Central memory CD8-positive, alpha-beta T cell (primary cell): ENCODE measurements around the gene CD5L.

ENCODE experiments used
- ATAC-seq: fragments of 150-1000 bp; cut with Tn5 transposase; replicated peaks from 2 replicates; pipeline ENCODE4 v1.10.0; 2022; ENCODE audit warnings: mild to moderate bottlenecking, moderate FRiP score, moderate number of reproducible peaks; ENCODE audit not compliant: poor library complexity, severe bottlenecking; ENCODE audit errors: extremely low read depth
- DNase-seq, 2 donors: peaks; one replicate each; pipeline ENCODE4 v3.0.0; 2021; ENCODE audit warnings: low spot score in 2 of 2
- H3K27ac Mint-ChIP-seq: one replicate; pipeline ENCODE4 v1.8.0; 2022; ENCODE audit warnings: low read depth, mild to moderate bottlenecking, moderate library complexity, mixed read lengths
- H3K27me3 Mint-ChIP-seq: one replicate; pipeline ENCODE4 v1.8.0; 2022; ENCODE audit warnings: mixed read lengths
- H3K36me3 Mint-ChIP-seq: one replicate; pipeline ENCODE4 v1.8.0; 2022; ENCODE audit warnings: mild to moderate bottlenecking, moderate library complexity, mixed read lengths; ENCODE audit not compliant: insufficient read depth
- H3K4me1 Mint-ChIP-seq: one replicate; pipeline ENCODE4 v1.8.0; 2022; ENCODE audit warnings: mixed read lengths
- H3K4me3 Mint-ChIP-seq: one replicate; pipeline ENCODE4 v1.8.0; 2022; ENCODE audit warnings: mild to moderate bottlenecking, moderate library complexity, mixed read lengths
- H3K9me3 Mint-ChIP-seq: one replicate; pipeline ENCODE4 v1.8.0; 2022; ENCODE audit warnings: mixed read lengths

Gene CD5L

DNA sequence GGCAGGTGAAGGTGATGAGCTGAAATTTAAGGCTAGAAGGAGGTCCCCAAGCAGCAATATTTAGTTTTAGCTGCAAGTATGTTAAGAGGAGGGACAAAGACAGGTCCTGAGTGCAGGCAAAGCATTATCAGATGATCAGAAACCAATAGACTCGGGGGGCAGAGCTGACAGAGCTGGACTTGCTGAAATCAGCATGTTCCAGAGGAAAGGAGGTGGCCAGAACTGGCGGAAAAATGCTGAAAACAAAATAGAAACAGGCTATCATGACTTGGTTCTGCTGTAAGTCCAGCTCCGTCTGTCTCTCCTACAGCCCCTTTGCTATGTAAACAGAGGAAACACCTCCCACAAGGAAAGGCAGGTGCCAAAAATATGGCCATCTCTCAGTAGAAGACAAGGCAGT lies at the start of gene CD5L:
TSS of gene CD5L (minus strand) at position 101 of the 400 bp plus-strand sequence. CDS start 107 bp downstream, outside the sequence.
- Mint-ChIP-seq H3K9me3 (no peaks in the 10 kb centered on the region), H3K27me3 (peaks cover 20% of the 10 kb centered on the region), H3K36me3 (no peaks in the 10 kb centered on the region), H3K27ac (no peak within 1 kb of the TSS), H3K4me1 (no peaks in the 10 kb centered on the region), H3K4me3 (no peak within 1 kb of the TSS)
- DNase-seq (no peak), ATAC-seq (no peak)

DNA sequence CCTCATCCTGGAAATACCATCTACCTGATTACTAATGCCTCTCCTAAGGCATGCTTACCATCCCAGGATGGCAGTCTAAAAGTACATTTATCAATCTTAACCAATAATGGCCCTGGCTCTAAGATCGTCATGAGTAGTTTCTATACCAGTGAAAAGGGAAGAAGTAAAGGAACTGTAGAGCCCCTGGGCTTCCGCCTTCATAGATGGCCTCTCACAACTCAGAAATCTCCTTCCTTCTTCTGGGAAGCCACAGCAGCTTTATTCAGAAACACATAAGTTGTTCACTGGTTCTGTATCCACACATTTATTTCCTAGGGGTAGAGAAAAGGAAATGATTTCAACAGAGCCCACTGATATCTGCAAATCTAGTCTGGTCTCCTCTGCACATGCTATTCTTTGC lies 41.0 kb upstream of the CD5L start:
- no peaks in the 10 kb centered on the region for H3K4me1 Mint-ChIP-seq
- DNase-seq (no peak), ATAC-seq (no peak)
- H3K9me3 Mint-ChIP-seq, result no peaks in the 10 kb centered on the region
- H3K4me3 Mint-ChIP-seq, result no peak overlapping the region
- H3K36me3 Mint-ChIP-seq, result no peaks in the 10 kb centered on the region
- no peak overlapping the region for H3K27ac Mint-ChIP-seq
- peaks cover 61% of the 10 kb centered on the region for H3K27me3 Mint-ChIP-seq

DNA sequence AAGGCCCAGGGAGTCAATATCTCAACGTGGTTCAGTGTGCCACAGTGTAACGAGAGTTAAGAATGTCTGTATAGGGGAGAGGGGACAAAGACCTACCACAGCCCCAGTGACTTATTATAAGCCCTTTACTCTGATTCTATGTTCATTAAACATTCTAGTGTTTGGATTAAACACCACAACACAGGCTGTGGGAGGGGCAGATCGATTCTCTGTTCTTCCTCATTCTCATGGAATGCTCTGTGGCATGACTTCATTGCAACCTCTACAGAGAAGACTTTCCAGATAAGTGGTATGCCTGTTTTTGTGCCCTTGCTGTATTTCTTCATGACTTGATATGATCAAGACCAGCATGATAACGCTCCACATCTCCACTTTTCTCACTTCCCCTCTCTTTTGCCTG lies 39.0 kb upstream of the CD5L start:
- Mint-ChIP-seq H3K9me3 (no peaks in the 10 kb centered on the region), H3K4me1 (no peaks in the 10 kb centered on the region), H3K27ac (no peak overlapping the region), H3K27me3 (peaks cover 58% of the 10 kb centered on the region), H3K36me3 (no peaks in the 10 kb centered on the region), H3K4me3 (no peak overlapping the region)
- no peak for ATAC-seq
- DNase-seq, result no peak

DNA sequence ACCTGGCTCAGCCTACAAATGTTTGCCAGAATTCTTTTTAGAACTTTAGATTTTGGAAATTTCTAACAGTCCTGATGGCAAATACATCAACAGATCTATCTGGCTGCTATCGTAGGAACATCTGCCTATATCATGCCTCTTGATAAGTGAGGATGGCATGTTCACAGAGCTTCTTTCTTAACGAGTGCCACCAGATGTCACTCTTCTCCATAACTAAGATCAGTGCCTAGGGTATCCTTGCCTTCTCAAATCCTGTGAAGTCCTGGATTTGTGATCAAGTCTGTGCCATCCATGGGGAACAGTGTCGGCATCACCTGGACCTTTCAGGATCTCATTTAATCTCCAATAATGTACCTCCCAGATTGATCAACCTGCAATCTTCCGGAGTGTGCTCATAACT lies 36.5 kb upstream of the CD5L start:
- no peaks in the 10 kb centered on the region for H3K4me1 Mint-ChIP-seq
- peaks cover 47% of the 10 kb centered on the region for H3K27me3 Mint-ChIP-seq
- H3K4me3 Mint-ChIP-seq, result no peak overlapping the region
- ATAC-seq, result no peak
- no peak for DNase-seq
- H3K36me3 Mint-ChIP-seq, result no peaks in the 10 kb centered on the region
- no peaks in the 10 kb centered on the region for H3K9me3 Mint-ChIP-seq
- H3K27ac Mint-ChIP-seq, result no peak overlapping the region

GRCh38 chr1:157870490-157870889 lies 28.9 kb upstream of the CD5L start:
- no peak for DNase-seq
- H3K9me3 Mint-ChIP-seq, result no peaks in the 10 kb centered on the region
- H3K4me3 Mint-ChIP-seq, result no peak overlapping the region
- no peaks in the 10 kb centered on the region for H3K36me3 Mint-ChIP-seq
- H3K27me3 Mint-ChIP-seq, result peaks cover 21% of the 10 kb centered on the region
- no peaks in the 10 kb centered on the region for H3K4me1 Mint-ChIP-seq
- no peak overlapping the region for H3K27ac Mint-ChIP-seq
- no peak for ATAC-seq

- H3K27ac Mint-ChIP-seq, result no peak overlapping the region
- H3K9me3 Mint-ChIP-seq, result no peaks in the 10 kb centered on the region
- H3K36me3 Mint-ChIP-seq, result no peaks in the 10 kb centered on the region
- ATAC-seq (no peak), DNase-seq (no peak)
- no peaks in the 10 kb centered on the region for H3K4me1 Mint-ChIP-seq
- no peak overlapping the region for H3K4me3 Mint-ChIP-seq
- H3K27me3 Mint-ChIP-seq, result peaks cover 29% of the 10 kb centered on the region
Observed at GRCh38 chr1:157868654-157869053, 27.0 kb upstream of the CD5L start.

DNA sequence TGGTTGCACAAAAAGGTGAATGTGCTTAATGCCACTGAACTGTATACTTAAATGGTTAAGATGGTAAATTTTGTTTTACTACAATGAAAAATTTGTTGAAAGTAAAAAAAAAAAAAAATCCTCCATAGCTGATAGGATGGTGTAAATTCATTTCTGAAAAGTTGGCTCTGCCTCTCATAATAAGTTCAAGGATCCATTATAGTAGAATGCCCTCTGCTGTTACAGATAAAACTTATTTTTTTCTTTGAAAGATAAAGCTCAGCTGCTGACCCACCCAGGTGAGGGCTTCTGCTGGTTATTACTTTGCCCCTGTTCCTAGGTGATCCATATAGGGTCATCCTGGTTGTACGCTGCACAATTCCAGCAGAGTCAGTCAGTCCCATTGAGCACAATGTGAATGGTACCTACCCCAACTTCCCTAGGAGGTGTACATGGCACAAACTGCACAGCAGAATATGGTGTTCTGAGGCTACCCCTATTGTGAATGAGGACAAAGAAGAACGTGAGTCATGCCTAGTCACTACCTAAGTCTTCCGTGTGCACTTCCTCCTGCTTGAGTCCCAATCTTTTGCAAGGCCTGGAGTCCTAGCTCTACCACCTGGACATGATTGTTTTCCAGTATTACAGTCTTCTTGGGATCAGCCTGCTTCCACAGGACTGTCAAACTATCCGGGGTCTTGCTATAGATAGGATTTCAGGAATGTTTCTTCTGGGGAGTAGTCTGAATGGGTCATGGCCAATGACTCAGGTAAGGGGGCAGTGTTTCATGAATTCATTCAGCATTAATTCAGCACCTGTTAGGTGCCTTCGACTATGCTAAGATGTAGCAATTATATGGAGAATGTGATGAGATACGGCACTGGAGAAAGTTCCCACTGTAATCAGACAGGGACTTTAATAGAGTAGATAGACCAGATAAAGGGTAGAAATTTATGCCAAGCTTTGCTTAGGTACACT lies 20.8 kb upstream of the CD5L start:
- H3K4me3 Mint-ChIP-seq, result no peak overlapping the region
- no peaks in the 10 kb centered on the region for H3K9me3 Mint-ChIP-seq
- ATAC-seq (no peak), DNase-seq (no peak)
- no peaks in the 10 kb centered on the region for H3K36me3 Mint-ChIP-seq
- H3K4me1 Mint-ChIP-seq, result no peaks in the 10 kb centered on the region
- H3K27ac Mint-ChIP-seq, result no peak overlapping the region
- H3K27me3 Mint-ChIP-seq, result peaks cover 19% of the 10 kb centered on the region

- Mint-ChIP-seq H3K4me1 (no peaks in the 10 kb centered on the region), H3K27me3 (no peaks in the 10 kb centered on the region), H3K4me3 (no peak overlapping the region), H3K9me3 (no peaks in the 10 kb centered on the region), H3K27ac (no peak overlapping the region), H3K36me3 (no peaks in the 10 kb centered on the region)
- ATAC-seq (no peak), DNase-seq (no peak)
Observed at GRCh38 chr1:157856538-157856937, 14.9 kb upstream of the CD5L start.

GRCh38 chr1:157852476-157852875 lies 10.9 kb upstream of the CD5L start:
- peaks cover 7% of the 10 kb centered on the region for H3K4me1 Mint-ChIP-seq
- no peak for ATAC-seq
- no peak overlapping the region for H3K4me3 Mint-ChIP-seq
- H3K27ac Mint-ChIP-seq, result no peak overlapping the region
- H3K27me3 Mint-ChIP-seq, result no peaks in the 10 kb centered on the region
- no peak for DNase-seq
- no peaks in the 10 kb centered on the region for H3K36me3 Mint-ChIP-seq
- H3K9me3 Mint-ChIP-seq, result no peaks in the 10 kb centered on the region

DNA sequence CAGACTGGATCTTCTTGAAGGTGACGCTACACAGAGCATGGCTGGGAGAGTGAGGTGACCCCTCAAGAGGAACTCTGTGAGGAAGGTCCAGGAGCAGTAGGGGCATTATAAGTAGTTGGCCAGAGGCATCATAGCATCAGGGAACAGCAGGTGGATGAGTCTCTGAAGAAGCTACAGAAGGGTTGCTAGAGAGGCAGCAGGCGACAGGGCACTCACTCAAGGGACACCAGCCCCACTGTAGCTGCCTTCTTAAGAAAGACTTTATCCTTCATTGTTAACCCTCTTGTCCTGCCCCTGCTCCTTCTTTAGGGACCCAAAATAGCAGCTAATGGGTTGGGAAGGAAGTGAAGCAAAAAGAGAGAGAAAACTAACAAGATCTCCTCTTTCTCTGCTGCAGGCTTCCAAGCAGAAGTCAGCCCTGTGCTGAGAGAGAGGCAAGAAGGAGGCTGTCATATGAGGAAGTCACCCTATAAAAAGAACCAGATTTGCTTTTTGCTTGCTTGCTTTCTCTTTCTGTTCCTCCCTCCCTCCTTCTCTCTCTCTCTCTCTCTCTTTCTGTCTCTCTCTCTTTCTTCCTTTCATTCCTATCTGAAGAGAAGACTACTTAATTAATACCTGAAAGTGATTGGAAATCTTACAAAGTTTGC lies 7.7 kb upstream of the CD5L start:
- no peaks in the 10 kb centered on the region for H3K9me3 Mint-ChIP-seq
- peaks cover 9% of the 10 kb centered on the region for H3K27me3 Mint-ChIP-seq
- H3K36me3 Mint-ChIP-seq, result no peaks in the 10 kb centered on the region
- DNase-seq (no peak), ATAC-seq (no peak)
- no peak overlapping the region for H3K27ac Mint-ChIP-seq
- no peak overlapping the region for H3K4me3 Mint-ChIP-seq
- peaks cover 7% of the 10 kb centered on the region for H3K4me1 Mint-ChIP-seq

DNA sequence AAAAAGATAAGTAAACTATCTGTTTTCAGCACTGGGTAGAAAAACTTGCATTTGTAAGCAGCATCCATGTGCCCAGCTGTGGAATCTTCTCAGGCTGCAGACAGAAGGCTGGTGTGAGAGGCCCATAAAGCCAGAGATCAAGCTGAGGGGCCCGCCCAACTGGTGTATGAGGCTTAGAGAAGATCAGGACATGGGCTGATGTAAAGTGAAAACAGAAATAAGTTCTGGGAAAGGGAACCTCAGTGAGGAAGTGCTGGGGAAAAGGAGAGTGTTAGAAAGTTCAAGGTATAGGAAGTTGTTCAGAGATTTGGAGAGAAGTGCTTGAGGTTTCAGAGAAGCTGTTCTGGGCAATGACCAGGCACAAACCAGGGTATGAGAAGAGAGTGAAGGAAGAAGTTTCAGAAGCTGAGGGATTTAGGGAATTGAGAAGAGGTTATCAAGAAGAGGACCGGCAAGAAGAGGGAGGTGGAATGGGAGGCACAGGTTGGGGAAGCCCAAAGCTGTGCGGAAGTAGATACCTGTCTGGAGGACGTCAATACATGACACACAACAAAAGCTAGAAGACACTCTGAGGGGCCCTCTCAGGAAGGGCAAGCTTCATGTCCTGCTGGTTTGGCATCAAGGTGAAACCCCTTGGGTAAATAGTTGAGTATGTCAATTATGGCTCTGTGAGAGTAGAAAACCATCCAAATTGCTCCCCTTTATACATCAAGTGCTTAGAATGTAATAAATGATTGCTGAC lies 2.7 kb upstream of the CD5L start:
- no peaks in the 10 kb centered on the region for H3K36me3 Mint-ChIP-seq
- H3K9me3 Mint-ChIP-seq, result no peaks in the 10 kb centered on the region
- peaks cover 20% of the 10 kb centered on the region for H3K27me3 Mint-ChIP-seq
- ATAC-seq (no peak), DNase-seq (no peak)
- H3K4me1 Mint-ChIP-seq, result peaks cover under 1% of the 10 kb centered on the region
- H3K27ac Mint-ChIP-seq, result no peak overlapping the region
- H3K4me3 Mint-ChIP-seq, result no peak overlapping the region

DNA sequence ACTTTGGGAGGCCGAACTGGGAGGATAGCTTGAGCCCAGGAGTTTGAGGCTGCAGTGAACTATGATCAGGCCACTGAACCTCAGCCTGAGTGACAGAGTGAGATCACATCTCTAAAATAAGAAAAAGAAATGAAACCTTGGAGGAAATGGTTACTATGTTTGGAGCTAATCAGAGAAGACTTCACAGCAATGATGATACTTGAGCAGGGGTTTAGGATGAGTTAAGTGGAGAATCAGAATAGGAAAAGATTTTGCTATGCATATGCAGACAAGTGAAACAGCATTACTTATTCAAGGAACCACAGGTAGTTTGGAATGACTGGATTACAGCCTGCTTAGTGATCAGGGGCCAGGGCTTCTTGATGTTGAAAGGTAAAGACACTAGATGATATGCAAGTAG lies 1.3 kb upstream of the CD5L start:
- no peak for ATAC-seq

More for the DNA sequence above, 1.3 kb upstream of the CD5L start:
- H3K27me3 Mint-ChIP-seq, result peaks cover 20% of the 10 kb centered on the region
- H3K36me3 Mint-ChIP-seq, result no peaks in the 10 kb centered on the region
- no peak overlapping the region for H3K4me3 Mint-ChIP-seq
- no peaks in the 10 kb centered on the region for H3K9me3 Mint-ChIP-seq
- DNase-seq, result no peak
- H3K27ac Mint-ChIP-seq, result no peak overlapping the region
- no peaks in the 10 kb centered on the region for H3K4me1 Mint-ChIP-seq
